Measurements from ENCODE around the gene APIP.

Gene APIP

GRCh38 chr11:34891611-34892010 lies 24.6 kb downstream of the APIP start:
- no peaks in the 10 kb centered on the region for H3K9me2 ChIP-seq (replicated peaks; ENCODE audit: insufficient read depth, low read length)
- peaks cover 5% of the 10 kb centered on the region; the same call in 1 of the 2 replicates for H3K36me3 ChIP-seq (ENCODE audit: low read length)
- H3K4me2 ChIP-seq (ENCODE audit: low read depth, low read length, poor library complexity, severe bottlenecking), result no peak overlapping the region
- H3K27me3 ChIP-seq (ENCODE audit: low read length), result no peaks in the 10 kb centered on the region
- no peak for TF ChIP-seq EZH2phosphoT487 (conservative IDR thresholded peaks at IDR 0.05; ENCODE audit: low read length)
- TF ChIP-seq, protein P1, sequence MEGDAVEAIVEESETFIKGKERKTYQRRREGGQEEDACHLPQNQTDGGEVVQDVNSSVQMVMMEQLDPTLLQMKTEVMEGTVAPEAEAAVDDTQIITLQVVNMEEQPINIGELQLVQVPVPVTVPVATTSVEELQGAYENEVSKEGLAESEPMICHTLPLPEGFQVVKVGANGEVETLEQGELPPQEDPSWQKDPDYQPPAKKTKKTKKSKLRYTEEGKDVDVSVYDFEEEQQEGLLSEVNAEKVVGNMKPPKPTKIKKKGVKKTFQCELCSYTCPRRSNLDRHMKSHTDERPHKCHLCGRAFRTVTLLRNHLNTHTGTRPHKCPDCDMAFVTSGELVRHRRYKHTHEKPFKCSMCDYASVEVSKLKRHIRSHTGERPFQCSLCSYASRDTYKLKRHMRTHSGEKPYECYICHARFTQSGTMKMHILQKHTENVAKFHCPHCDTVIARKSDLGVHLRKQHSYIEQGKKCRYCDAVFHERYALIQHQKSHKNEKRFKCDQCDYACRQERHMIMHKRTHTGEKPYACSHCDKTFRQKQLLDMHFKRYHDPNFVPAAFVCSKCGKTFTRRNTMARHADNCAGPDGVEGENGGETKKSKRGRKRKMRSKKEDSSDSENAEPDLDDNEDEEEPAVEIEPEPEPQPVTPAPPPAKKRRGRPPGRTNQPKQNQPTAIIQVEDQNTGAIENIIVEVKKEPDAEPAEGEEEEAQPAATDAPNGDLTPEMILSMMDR (IDR thresholded peaks at IDR 0.05; ENCODE audit: insufficient read depth, low read length, poor library complexity, severe bottlenecking), result no peak
- no peaks in the 10 kb centered on the region for H4K20me1 ChIP-seq (ENCODE audit: low read depth, low read length)
- peaks cover 2% of the 10 kb centered on the region; the same call in 1 of the 2 replicates for H3K9me3 ChIP-seq (ENCODE audit: insufficient read depth, low read length)
- H3K27ac ChIP-seq (ENCODE audit: low read depth, low read length), result no peak overlapping the region
- H3F3A ChIP-seq (ENCODE audit: insufficient read depth), result no peaks in the 10 kb centered on the region; the same call in 1 of the 2 replicates
- H3K9ac ChIP-seq (ENCODE audit: low read length), result no peak overlapping the region
- H2AFZ ChIP-seq (ENCODE audit: low read depth, low read length, severe bottlenecking), result no peak overlapping the region
- peaks cover 11% of the 10 kb centered on the region; the same call in 1 of the 2 replicates for H3K79me2 ChIP-seq (ENCODE audit: insufficient read depth, low read length)
- no peak overlapping the region for H3K4me3 ChIP-seq (ENCODE audit: insufficient read depth, low read length, poor library complexity, severe bottlenecking)

DNA sequence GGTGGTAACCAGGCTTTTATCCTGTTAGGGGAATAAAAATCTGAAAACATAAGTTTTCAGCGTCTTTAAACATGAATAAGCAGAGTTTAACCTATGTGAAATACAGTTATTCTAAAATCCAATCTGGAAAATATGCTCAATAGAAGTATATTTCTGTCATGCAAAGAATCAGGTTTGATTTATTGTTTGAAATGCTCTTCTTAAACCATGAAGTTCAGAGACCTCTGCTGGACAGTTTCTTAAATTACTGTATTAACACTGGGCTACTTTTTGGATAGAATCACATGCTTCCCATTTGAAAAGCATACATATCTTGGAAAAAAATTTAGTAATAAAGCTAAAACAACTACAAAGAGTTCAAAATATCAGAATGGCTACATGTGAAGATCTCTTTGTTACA lies 25.4 kb downstream of the APIP start:
- Histone ChIP-seq H3K9ac (ENCODE audit: low read length) (no peak overlapping the region), H3K27ac (ENCODE audit: low read depth, low read length) (no peak overlapping the region), H3K36me3 (ENCODE audit: low read length) (peaks cover 5% of the 10 kb centered on the region; the same call in 1 of the 2 replicates), H3K4me3 (ENCODE audit: insufficient read depth, low read length, poor library complexity, severe bottlenecking) (no peak overlapping the region), H3K9me2 (replicated peaks; ENCODE audit: insufficient read depth, low read length) (no peaks in the 10 kb centered on the region), H3K79me2 (ENCODE audit: insufficient read depth, low read length) (0 out of 2 replicates have a peak, but pooled peaks cover 8% of the 10 kb centered on the region), H3K27me3 (ENCODE audit: low read length) (no peaks in the 10 kb centered on the region), H3F3A (ENCODE audit: insufficient read depth) (no peaks in the 10 kb centered on the region; the same call in 1 of the 2 replicates), H2AFZ (ENCODE audit: low read depth, low read length, severe bottlenecking) (no peak overlapping the region), H4K20me1 (ENCODE audit: low read depth, low read length) (no peaks in the 10 kb centered on the region), H3K4me2 (ENCODE audit: low read depth, low read length, poor library complexity, severe bottlenecking) (no peak overlapping the region), H3K9me3 (ENCODE audit: insufficient read depth, low read length) (no peaks in the 10 kb centered on the region)
- TF ChIP-seq, protein P1 (IDR thresholded peaks at IDR 0.05; ENCODE audit: insufficient read depth, low read length, poor library complexity, severe bottlenecking), result peak; percentile 26
- TF ChIP-seq EZH2phosphoT487 (conservative IDR thresholded peaks at IDR 0.05; ENCODE audit: low read length), result no peak

- no peak overlapping the region for H3K4me3 ChIP-seq (ENCODE audit: insufficient read depth, low read length, poor library complexity, severe bottlenecking)
- no peak overlapping the region for H2AFZ ChIP-seq (ENCODE audit: low read depth, low read length, severe bottlenecking)
- no peak overlapping the region for H3K9ac ChIP-seq (ENCODE audit: low read length)
- no peak overlapping the region for H3K4me2 ChIP-seq (ENCODE audit: low read depth, low read length, poor library complexity, severe bottlenecking)
- H3K79me2 ChIP-seq (ENCODE audit: insufficient read depth, low read length), result 0 out of 2 replicates have a peak, but pooled peaks cover 3% of the 10 kb centered on the region
- H3K9me3 ChIP-seq (ENCODE audit: insufficient read depth, low read length), result no peaks in the 10 kb centered on the region
- peaks cover 5% of the 10 kb centered on the region; the same call in 1 of the 2 replicates for H3K36me3 ChIP-seq (ENCODE audit: low read length)
- H3K27me3 ChIP-seq (ENCODE audit: low read length), result no peaks in the 10 kb centered on the region
- H4K20me1 ChIP-seq (ENCODE audit: low read depth, low read length), result no peaks in the 10 kb centered on the region
- no peak overlapping the region for H3K27ac ChIP-seq (ENCODE audit: low read depth, low read length)
- no peaks in the 10 kb centered on the region for H3K9me2 ChIP-seq (replicated peaks; ENCODE audit: insufficient read depth, low read length)
- H3F3A ChIP-seq (ENCODE audit: insufficient read depth), result no peaks in the 10 kb centered on the region; the same call in 1 of the 2 replicates
- TF ChIP-seq, protein P1 (IDR thresholded peaks at IDR 0.05; ENCODE audit: insufficient read depth, low read length, poor library complexity, severe bottlenecking), result no peak
- no peak for TF ChIP-seq EZH2phosphoT487 (conservative IDR thresholded peaks at IDR 0.05; ENCODE audit: low read length)
Observed at GRCh38 chr11:34890089-34890488, 26.1 kb downstream of the APIP start.

Data from SU-DHL-6 (cell line).